HG02973 (cell line): ENCODE results near the gene MPRIP.

Source experiments
- ATAC-seq: cut with Tn5 transposase; IDR thresholded peaks from one replicate; pipeline ENCODE4 v1.9.1; 2021; ENCODE audit warnings: moderate library complexity; ENCODE audit not compliant: unreplicated experiment

Gene MPRIP

DNA sequence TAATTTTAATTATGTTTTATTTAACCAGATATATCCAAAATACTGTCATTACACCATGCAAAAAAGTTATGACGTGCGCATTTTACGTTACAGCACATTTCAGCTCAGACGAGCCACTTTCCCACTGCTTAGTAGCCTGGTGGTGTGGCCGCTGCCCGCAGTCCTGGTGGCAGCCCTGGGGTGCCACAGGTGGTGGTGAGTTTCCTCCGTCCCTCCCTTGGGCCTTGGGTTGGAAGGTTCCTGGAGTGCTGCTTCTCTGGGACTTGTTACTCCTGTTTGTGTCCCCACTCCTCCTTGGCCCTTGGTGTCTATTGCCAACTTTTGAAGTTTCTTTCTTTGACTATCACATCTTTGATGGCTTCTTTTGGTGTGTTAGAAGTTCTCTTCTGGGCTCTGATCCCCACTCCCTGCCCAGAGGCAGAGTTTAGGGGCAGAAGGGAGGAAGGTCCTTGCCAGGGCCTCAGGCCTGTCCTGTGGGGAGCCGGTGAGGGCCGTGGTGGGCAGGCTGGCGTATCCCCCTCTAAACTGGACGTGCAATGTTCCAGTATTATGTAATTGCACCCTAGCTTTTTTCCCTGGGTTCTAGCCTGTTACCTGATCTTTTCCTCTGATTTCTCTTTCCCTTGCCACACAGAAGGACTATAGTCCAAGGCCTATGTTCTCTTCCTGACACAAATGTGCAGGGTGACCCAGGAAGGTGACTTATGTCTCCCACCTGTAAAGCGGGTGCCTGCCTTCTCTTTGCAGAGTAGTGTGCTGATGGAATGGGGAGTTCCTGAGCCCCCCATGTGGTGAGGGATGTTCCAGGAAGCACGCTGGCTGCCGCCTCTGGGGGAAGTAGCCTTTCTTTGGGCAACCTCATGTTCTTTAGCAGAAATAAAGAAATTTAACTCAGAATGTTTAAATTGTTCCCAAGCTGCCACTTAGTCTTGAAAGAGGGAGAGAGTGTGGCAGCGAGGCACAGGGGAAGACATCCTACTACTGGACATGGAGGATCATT is 8.4 kb downstream of the MPRIP start:
- no peak for ATAC-seq

DNA sequence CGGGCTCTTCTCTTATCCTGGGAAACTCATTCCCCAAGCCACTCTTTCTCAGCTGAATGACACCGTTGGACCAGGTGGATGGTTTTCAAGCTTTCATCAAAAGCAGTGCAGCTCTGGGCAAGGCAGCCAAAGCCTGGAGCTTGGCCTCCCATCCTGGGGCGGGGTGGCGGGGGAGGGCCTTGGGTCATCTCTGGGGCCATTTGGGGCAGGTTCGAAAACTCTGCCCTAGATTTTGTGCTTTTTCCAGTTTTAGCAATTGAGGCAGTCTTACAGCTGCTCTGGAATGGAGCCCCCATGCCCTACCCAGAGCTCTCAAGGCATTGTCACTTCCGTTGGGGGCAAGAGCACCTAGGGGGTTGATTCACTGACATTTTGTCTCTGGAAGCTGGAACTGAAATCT is 9.1 kb downstream of the MPRIP start:
- no peak for ATAC-seq

GRCh38 chr17:17051791-17052461 is 9.7 kb downstream of the MPRIP start:
- ATAC-seq = no peak

DNA sequence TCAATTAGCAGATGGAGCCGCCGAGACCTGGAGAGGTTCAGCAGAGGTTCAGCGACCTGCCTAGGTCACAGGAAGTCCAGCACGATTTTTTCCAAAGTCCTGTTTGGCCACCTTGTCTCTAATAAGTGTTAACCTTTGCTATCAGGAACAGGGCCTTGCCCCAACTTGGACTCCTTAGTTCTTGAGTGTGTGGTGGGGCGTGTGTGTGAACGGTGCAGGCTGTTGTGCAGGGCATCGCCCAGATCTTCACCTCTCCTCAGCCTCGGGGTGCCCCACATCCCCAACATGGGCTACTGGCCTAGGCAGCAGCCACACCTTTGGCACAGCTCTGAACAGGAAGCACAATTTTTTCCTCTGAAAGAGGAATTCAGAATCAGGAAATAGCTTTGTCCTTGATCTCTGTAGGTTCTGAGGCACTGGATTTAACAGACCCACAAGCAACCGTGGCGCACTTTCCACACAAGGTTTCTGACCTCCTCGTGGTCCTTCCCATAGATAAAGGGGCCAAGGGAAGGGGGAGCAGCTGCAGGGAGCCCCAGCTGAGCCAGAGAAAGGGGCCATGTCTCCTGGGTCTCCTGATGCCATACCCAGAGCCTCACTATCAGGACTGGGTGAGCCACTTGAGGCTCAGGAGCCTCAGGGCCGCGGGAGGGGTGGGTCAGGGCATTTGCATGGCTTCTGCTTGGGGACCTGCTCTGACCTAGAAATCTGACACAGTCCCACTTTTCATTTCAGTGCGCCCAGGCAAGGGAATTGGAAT is 10.4 kb downstream of the MPRIP start:
- ATAC-seq = no peak

GRCh38 chr17:17053446-17054379 is 11.5 kb downstream of the MPRIP start:
- ATAC-seq = no peak

- ATAC-seq = no peak
These were observed 12.4 kb downstream of the MPRIP start for GRCh38 chr17:17054636-17055035.

- ATAC-seq = no peak
These were observed 13.3 kb downstream of the MPRIP start for GRCh38 chr17:17055286-17056155.

GRCh38 chr17:17056156-17056539 is 13.9 kb downstream of the MPRIP start:
- ATAC-seq = no peak

- no peak for ATAC-seq
These were observed 14.8 kb downstream of the MPRIP start for GRCh38 chr17:17057057-17057551.

DNA sequence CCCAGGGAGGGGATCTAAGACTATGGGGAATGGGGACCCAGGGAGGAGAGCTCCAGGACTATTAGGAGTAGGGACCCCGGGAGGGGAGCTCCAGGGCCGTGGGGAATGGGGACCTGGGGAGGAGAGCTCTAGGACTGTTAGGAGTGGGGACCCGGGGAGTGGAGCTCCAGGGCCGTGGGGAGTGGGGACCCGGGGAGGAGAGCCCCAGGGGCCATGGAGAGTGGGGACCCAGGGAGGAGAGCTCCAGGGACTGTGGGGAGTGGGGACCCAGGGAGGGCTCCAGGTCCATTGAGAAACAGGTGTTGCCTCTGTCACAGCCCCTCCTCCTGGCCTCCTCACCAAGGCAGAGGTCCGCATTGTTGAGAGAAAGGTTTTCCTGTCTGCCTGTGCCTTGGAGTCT is 16.0 kb downstream of the MPRIP start:
- no peak for ATAC-seq

DNA sequence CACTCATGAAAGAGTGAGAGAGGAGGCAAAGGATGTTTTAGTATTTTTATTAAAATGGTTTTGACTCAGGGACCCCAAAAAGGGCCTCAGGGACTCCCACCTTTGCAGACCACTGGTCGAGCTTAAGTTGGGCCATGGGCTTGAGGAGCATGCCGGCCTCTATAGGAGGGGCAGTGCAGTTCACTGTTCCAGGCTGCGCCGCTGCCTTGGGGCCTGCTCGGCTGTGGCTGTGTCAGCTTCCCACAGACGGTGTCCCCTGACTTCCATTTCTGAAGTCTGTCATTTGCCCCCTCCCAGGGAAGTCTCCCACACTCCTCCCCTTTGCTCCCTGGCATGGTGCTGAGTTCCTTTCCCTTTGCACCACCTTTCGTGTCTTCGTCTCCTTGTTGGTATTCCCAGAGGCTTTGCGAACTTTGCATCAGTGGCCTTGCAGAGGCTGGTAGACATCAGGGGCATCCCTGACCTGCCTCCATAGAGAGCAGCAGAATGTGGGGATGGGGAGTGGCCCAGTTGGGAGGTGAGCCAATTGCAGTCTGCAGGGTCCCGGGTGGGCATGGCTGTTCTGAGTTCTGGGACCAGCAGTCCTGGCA is 17.1 kb downstream of the MPRIP start:
- no peak for ATAC-seq

GRCh38 chr17:17060001-17060922 is 18.0 kb downstream of the MPRIP start:
- no peak for ATAC-seq

GRCh38 chr17:17060930-17061329 is 18.7 kb downstream of the MPRIP start:
- no peak for ATAC-seq

DNA sequence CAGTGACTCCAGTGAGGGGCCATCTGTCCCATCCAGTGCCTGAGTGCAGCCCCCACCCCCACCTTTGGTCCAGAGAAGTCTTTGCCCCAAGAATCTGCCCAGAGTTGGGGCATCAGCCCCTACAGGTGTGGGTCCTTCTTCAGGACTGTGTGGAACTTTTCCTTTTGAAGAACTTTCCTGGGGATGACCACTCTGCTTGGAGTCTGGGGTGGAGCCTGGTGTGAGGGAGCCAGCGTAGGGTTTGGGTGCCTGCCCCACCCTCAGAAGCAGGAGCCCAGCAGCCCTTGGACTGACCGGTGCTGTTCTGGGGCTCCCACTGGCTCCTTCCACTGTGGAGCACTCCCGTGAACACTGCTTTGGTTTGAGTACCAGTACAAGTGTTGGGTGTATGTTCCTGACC is 19.3 kb downstream of the MPRIP start:
- no peak for ATAC-seq

GRCh38 chr17:17062356-17062755 is 20.1 kb downstream of the MPRIP start:
- no peak for ATAC-seq

DNA sequence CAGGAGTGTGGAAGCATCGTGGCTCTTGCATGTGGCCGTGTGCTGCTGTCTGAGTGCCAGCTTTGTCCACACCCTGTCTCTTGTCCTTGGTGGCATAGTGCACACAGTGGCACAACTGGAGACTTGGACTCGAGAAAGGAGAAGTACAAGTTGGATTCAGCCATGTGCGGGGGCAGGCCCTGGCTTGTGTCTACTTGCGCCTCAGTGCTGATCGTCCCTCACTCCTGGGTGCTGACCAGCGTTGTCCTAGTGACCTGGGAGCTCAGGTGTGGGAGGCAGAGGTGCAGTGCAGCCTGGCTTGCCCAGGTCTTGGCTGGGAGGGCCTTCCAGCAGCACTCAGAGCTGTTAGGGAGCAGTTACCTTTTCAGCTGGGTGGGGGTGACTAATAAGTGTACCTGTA is 20.6 kb downstream of the MPRIP start:
- no peak for ATAC-seq

- no peak for ATAC-seq
These were observed 21.4 kb downstream of the MPRIP start for GRCh38 chr17:17063546-17064122.
